ENCODE results near the gene EPHA4.

EPHA4 gene

GRCh38 chr2:221571025-221571550 lies 1.0 kb downstream of the EPHA4 start:
- DNase-seq, result no peak

- no peak for DNase-seq
Observed at GRCh38 chr2:221570321-221570935, 1.7 kb downstream of the EPHA4 start.

DNA sequence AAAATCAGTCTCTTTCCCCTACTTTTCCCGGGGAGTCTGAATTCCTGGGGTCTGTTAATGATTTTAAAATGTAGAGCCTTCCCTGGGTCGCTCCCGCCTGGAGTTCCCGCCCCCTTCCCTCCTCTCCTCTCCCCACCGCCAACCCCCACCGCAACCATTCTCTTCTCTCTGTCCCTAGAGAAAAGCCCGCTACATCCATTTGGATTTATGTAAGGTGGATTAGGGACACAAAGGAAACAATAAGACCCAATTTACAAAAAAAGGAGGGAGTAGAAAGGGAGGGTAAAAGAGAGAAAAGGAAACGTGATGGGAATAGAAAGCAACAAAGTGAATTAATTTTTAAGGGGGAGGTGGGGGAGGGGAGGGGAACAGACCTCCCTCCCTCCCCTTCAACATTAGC lies 2.2 kb downstream of the EPHA4 start:
- DNase-seq, result no peak

DNA sequence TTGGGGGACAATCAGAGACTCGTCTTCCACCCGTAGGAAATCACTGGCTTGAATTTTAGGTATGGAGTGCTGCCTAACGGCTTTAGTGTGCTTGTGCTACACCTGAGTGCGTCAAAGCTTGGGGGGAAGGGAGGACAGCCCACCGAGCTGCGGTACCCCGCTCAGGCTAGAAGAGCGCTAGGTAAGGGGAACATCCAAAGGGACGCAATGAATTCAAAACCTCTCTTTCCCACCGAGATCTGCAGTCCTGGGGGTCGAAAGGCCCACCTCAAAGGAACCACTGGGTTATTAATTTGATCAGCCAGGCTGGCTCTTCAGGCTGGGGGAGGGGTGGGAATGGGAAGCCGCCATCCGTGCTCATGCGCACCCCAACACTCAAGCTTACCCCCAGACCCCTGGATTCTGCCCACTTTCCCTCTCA lies 2.7 kb downstream of the EPHA4 start:
- no peak for DNase-seq

GRCh38 chr2:221568299-221568698 lies 3.8 kb downstream of the EPHA4 start:
- DNase-seq, result no peak

DNA sequence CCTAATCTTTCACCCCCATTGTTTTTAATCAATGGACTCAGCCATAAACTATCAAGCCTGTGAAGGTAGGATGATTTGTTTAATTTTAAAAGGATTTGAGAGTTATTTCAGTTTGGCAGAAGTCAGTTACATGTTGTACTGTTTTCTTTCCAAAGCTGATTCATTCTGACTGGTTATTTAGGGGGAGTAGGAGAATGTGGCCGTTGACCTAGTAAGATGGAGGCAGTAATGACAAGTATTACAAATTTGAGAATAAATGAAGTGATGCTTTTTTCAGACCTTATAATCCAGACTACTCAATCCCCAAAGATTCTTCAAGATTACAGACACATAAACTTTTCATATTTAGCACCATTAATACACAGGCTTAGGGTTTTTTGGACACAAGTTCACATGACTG lies 4.3 kb downstream of the EPHA4 start:
- no peak for DNase-seq

DNA sequence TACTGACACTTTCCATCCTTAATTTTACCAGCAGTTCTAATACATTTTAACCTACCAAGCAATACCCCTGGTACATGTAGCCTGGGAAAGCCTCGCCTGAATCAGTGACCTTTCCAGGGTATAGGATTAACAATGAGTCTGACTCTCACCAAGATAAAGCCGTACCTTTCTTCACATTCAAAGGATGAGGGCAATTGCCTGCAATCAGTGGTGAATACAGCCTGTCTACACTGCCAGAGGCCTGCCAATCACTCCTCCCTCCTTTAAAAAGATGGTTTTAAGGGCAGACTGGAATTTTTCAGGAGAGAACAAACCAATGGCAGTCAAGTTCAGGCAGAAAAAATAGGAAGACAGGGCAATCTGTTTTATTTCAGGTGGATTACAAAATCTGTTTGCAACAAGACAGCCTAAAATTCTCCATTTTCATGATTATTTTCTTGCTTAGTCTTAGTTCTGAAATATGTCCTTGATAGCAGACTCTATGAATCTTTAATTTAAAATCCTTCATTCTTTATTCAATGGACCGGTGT lies 4.8 kb downstream of the EPHA4 start:
- DNase-seq, result no peak

GRCh38 chr2:221563270-221563985 lies 8.7 kb downstream of the EPHA4 start:
- DNase-seq, result no peak

- no peak for DNase-seq
Observed at GRCh38 chr2:221562226-221562625, 9.9 kb downstream of the EPHA4 start.

DNA sequence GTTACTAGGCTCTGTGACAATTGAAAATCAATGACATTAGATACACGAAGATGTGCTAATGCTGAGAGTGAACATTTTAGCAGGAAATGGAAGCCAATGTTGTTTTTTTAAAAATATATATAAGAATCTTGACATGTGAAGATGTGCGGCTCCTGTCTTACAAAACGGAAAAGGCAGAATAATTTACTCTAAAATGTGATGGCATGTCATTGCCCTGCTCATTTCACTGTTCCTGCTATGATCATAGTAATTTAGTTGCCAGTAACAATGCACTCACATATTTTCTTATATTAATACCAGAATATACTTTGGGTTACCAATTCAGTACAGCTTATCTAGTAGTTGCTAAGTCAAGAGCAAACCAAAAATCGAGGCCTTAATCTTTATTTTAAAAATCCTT lies 10.3 kb downstream of the EPHA4 start:
- DNase-seq, result no peak

DNA sequence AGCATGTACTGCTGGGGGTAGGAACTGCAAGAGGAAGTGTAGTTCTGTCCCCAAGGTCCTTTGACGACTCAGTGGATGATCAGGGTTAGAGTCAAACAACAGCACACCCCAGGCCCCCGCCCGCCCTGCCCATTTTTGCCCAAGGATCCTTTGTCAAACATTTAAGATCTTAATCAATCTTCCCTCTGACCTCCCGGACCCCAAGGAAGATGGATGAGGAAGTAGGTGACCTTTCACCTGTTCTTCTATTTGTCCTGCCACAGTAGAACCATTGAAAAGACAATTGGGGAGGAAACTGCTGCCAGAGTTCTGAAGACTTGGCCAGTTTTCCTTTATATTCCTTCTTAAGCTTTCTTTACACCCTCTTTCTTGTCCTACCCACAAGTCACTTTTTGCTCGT lies 12.1 kb downstream of the EPHA4 start:
- no peak for DNase-seq

- no peak for DNase-seq
Observed at GRCh38 chr2:221558107-221558506, 14.0 kb downstream of the EPHA4 start.

- no peak for DNase-seq
Observed at GRCh38 chr2:221555494-221555846, 16.6 kb downstream of the EPHA4 start.

DNA sequence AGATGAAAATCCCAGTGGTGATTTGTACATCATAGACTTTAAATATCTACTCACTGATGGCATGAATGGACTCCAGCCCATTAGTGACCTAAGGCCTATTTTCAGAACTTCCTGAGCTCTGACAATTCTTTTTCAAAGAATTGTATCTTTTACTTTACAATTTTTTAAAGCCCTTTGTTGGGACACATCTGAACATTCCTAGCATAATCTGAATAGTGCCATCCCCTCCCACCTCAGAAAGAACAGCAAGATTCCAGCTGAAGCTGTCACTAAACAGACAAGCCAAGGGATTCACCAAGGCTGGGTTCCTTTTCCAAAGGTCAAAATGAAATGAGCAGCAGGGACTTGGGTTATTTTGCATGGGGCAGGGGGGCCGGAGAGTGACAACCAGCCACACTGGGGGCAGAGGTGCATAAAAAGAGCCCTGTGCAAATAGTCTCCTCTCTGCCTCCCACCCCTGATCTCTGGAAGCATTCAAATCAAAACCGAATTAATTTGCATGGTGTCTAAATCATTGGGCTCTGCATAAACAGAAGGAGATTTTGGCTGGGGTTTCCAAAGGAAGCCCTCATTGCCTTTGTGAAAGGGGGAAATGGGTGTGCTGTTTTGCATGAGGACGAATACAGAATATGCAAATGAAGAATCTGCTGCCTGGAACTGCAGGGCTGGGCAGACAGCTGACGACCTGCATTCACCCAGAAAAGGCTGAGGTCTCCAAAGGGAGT lies 17.2 kb downstream of the EPHA4 start:
- no peak for DNase-seq

DNA sequence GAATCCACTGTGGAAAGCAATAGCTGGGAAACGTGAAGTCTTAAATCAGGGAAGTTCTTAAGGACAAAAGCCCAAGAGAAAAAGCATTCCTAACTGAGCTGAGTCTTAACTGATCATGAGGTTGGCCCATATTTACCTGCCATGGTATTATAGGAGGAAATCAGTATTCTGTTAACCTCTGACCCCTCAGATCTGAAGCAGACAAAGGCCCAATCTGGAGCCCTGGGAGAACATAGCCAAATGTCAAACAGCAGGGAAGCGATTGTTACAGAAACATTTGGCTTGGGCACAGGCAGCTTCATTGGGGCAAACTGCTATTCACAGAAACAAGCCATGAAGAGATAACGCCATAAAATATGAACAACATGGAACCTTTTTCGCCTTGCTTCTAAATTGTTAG lies 18.8 kb downstream of the EPHA4 start:
- DNase-seq, result no peak

GRCh38 chr2:221552291-221552690 lies 19.8 kb downstream of the EPHA4 start:
- DNase-seq, result no peak

DNA sequence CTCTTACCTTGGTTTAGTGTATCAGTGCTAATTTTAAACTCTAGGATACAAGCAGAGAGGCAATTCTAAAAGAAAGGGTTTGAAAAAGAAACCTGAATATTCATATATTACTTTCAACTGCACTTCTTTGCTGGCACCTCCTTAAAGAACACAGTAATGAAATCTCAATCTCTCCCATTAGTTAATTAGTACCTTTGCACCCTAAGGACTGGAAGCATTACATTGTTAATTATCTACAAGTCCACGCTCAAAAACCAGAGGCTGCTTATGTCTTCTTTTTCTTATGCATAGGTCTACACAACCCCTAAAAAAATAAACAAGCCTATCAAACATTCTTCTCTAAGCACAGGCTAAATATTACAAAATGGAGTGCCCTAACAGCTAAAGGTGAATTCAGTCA lies 20.2 kb downstream of the EPHA4 start:
- DNase-seq, result no peak

DNA sequence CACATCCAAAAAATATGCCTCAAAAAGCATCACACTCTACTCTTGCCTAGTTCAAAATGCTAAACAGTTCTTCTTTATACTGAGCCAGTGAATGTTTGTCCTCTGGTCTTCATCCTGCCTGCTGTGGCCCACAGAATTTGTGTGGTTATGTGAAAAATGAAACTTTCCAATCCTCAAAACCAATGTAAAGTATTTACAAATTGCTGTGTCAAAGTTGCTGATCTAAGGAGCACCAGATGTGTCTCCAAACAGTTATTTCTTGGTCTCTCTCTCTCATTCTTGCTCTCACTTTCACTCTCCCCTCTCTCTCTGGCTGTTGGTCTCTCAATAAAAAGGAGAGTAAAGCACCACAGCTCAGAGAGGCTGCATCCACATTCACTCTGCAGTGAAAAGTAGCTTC lies 23.0 kb downstream of the EPHA4 start:
- DNase-seq, result no peak

GRCh38 chr2:221546505-221547225 lies 25.4 kb downstream of the EPHA4 start:
- no peak for DNase-seq

GRCh38 chr2:221541131-221541735 lies 30.9 kb downstream of the EPHA4 start:
- no peak for DNase-seq

DNA sequence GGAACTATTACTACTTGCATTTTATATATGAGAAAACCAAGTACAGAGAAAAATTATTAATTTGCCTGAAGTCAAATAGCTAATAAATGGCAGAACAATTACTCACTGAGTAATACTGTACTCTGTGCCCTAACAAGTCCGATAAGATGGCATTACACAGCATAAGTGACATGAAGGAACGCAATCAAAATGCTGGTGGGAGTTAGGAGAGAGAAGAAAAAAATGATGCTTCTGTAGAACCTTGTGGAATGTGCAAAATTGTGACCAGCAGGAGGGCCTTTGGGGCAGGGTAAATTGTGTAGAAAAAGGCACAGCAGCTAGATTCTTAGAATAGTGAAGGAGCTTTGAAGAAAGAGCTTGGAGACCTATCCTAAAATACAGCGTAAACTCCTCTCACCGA lies 32.9 kb downstream of the EPHA4 start:
- DNase-seq, result no peak

DNA sequence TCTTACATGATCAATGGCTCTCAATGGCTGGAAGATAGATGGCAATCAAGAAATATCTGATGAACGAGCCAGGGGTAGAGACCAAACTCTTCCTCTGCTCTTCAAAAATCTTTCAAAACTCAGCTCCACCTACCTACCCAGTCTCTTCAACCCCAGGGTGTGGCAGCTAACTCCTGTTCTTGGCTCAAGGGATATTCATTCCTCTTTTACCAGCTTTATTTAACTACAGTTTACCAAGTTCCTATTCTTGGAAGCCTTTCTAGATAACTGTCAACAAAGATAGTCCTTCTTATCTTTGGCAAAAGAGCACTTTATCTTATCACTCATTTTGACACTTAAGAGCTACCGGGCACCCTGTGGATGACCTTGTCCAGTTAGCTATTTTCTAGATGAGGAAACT lies 36.3 kb downstream of the EPHA4 start:
- no peak for DNase-seq

DNA sequence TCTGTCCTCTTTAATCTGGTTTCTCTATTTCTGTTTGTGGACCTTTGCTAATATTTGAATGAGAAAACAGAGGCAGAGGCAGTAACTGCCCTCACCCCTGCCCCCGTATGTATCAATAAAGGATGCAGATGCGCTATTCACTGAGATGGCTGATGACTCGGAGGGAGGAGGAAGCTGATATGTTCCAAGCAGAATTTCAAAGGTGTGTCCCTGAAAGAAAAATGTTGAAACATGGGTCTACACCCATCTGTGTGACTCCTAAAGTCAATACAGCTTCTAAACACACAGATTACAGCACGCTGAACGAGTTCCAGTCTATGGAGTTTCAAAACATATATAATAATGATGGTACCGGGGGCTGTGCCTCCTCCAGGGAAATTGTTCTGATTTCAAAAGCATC lies 38.8 kb downstream of the EPHA4 start:
- no peak for DNase-seq
